GM12873 (cell line): ENCODE results near the gene CCDC85B.

Experiments used
- CTCF ChIP-seq: IDR thresholded peaks from 2 replicates; pipeline ENCODE4 v1.5.1; 2012; ENCODE audit warnings: low read depth, mild to moderate bottlenecking, moderate library complexity, low read length, control low read depth; ENCODE audit not compliant: insufficient read depth; ENCODE audit errors: missing control alignments

Gene CCDC85B

GRCh38 chr11:65862941-65863888 lies 27.3 kb upstream of the CCDC85B start:
- no peak for TF ChIP-seq CTCF

- no peak for TF ChIP-seq CTCF
Measured at GRCh38 chr11:65863889-65864705, 26.4 kb upstream of the CCDC85B start.

GRCh38 chr11:65864706-65865471 lies 25.6 kb upstream of the CCDC85B start:
- TF ChIP-seq CTCF, result no peak

GRCh38 chr11:65865550-65866172 lies 24.8 kb upstream of the CCDC85B start:
- TF ChIP-seq CTCF, result no peak

- TF ChIP-seq CTCF, result no peak
Measured at GRCh38 chr11:65866509-65867283, 23.8 kb upstream of the CCDC85B start.

- TF ChIP-seq CTCF, result no peak
Measured at GRCh38 chr11:65867284-65868071, 23.0 kb upstream of the CCDC85B start.
